ENCODE measurements around the gene RAB44. TPM values are rescaled to one million over a fixed set of nuclear protein-coding genes. Genes with fewer than 3 reads are reported as not detected.

The RAB44 gene
- polyA plus RNA-seq, 2 of the 4 experiments (the other 2 are of a cell fraction): 0.04 to 0.09 TPM

GRCh38 chr6:36678488-36679042 is 19.1 kb upstream of the RAB44 start, which contains the start of gene CDKN1A (continued):
- TF ChIP-seq HMGXB4 (CRISPR knock-in tag; IDR thresholded peaks at IDR 0.05; ENCODE audit: borderline replicate concordance) (no peak), ATOH8 (CRISPR knock-in tag; IDR thresholded peaks at IDR 0.05; ENCODE audit: low read depth) (no peak), BCL3 (IDR thresholded peaks at IDR 0.05) (peak; percentile 96), MAFK (IDR thresholded peaks at IDR 0.05; ENCODE audit: partially characterized antibody) (no peak), KDM1A (IDR thresholded peaks at IDR 0.05; ENCODE audit: low read depth) (no peak), EHF (CRISPR knock-in tag; IDR thresholded peaks at IDR 0.05) (no peak), GATA3 (IDR thresholded peaks at IDR 0.05; ENCODE audit: borderline replicate concordance) (peak; percentile 51; the same call in 1 of the 2 replicates), HOXB13 (CRISPR knock-in tag; IDR thresholded peaks at IDR 0.05; ENCODE audit: low read depth) (no peak)

GRCh38 chr6:36679043-36679833 is 18.4 kb upstream of the RAB44 start:
- Histone ChIP-seq H3K4me2 (peak overlapping the region; percentile 81), H3K27ac (peak overlapping the region; percentile 86 to 94), H3K4me3 (peak overlapping the region; percentile 86), H3K9me3 (no peaks in the 10 kb centered on the region), H3K4me1 (peaks cover 54% of the 10 kb centered on the region)
- 0% methylated on average over 10 of the region's 61 CpGs for WGBS (ENCODE audit: missing lambda C conversion rate)
- FAIRE-seq: no peak
- TF ChIP-seq FOXS1 (CRISPR knock-in tag; IDR thresholded peaks at IDR 0.05): no peak
- no peak for TF ChIP-seq BHLHE40 (IDR thresholded peaks at IDR 0.05; ENCODE audit: low read depth, low read length)
- TF ChIP-seq ZFP36 (IDR thresholded peaks at IDR 0.05; ENCODE audit: borderline replicate concordance, partially characterized antibody): no peak
- TF ChIP-seq CHD4 (IDR thresholded peaks at IDR 0.05; ENCODE audit: borderline replicate concordance): no peak
- TF ChIP-seq RAD21 (conservative IDR thresholded peaks at IDR 0.05 in 1 of 2, IDR thresholded peaks at IDR 0.05 in 1 of 2): no peak
- TF ChIP-seq HMGXB4 (CRISPR knock-in tag; IDR thresholded peaks at IDR 0.05; ENCODE audit: borderline replicate concordance): no peak
- TF ChIP-seq EHF (CRISPR knock-in tag; IDR thresholded peaks at IDR 0.05): no peak
- no peak for TF ChIP-seq FOSL2 (IDR thresholded peaks at IDR 0.05)
- TF ChIP-seq FOSL2 (CRISPR knock-in tag; IDR thresholded peaks at IDR 0.05): peak; percentile 39
- TF ChIP-seq RCOR1 (IDR thresholded peaks at IDR 0.05; ENCODE audit: low read depth, low read length): no peak
- TF ChIP-seq CTCF (IDR thresholded peaks at IDR 0.05): no peak
- TF ChIP-seq HES2 (IDR thresholded peaks at IDR 0.05): no peak
- TF ChIP-seq EHMT2 (IDR thresholded peaks at IDR 0.05; ENCODE audit: low read depth): no peak
- TF ChIP-seq TP53 (CRISPR knock-in tag; IDR thresholded peaks at IDR 0.05): no peak
- TF ChIP-seq ESRRA (IDR thresholded peaks at IDR 0.05; ENCODE audit: borderline replicate concordance, low read length): no peak
- 0 out of 2 replicates have a peak, but pooled peaks have one; percentile 9 for TF ChIP-seq E2F6 (IDR thresholded peaks at IDR 0.05; ENCODE audit: borderline replicate concordance, low read depth)
- no peak for TF ChIP-seq USF2 (IDR thresholded peaks at IDR 0.05)
- no peak for TF ChIP-seq JUN (IDR thresholded peaks at IDR 0.05)
- POLR2A ChIA-PET: interaction anchor here (0.6 to 2.9 kb wide), 10 partner anchors 9 to 256 kb away, joined by 3 to 35 read pairs (median 6); no protein-coding TSS in a partner anchor
- peak in 1 of 2 experiments; percentile 55 for DNase-seq (ENCODE audit: low read depth in 1 of 2, low spot score in 1 of 2)
- peak; percentile 41 to 57 for ATAC-seq
- CTCF ChIA-PET: interaction anchor here (0.7 to 13.6 kb wide), 13 partner anchors 16 to 188 kb away, joined by 3 to 123 read pairs (median 4); no protein-coding TSS in a partner anchor
